ENCODE measurements around the gene CYP2F1.
"Not testable (repeated sequence)": the region's sequence is repeated elsewhere in the genome, so short reads cannot be mapped to it uniquely, and the experiment has no call there.

CYP2F1 gene

DNA sequence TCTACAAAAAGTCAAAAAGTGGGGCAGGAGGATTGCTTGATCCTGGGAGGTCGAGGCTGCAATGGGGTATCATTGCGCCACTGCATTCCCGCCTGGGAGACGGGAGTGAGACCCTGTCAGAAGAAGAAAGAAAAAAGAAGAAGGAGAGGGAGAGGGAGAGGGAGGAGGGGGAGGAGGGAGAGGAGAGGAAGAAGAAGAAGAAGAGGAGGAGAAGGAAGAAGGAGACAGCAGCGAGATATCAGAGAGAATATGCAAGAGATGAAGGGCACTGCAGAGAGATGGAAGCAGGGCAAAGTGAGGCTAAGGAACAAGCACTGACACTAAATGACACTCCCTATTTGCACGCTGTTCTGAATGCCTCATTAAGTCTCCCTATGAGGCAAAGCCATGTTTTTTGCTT is 14.5 kb downstream of the CYP2F1 start:
- H3K4me3 ChIP-seq (ENCODE audit: low read depth, low read length) = no peak overlapping the region
- TF ChIP-seq, protein P1, sequence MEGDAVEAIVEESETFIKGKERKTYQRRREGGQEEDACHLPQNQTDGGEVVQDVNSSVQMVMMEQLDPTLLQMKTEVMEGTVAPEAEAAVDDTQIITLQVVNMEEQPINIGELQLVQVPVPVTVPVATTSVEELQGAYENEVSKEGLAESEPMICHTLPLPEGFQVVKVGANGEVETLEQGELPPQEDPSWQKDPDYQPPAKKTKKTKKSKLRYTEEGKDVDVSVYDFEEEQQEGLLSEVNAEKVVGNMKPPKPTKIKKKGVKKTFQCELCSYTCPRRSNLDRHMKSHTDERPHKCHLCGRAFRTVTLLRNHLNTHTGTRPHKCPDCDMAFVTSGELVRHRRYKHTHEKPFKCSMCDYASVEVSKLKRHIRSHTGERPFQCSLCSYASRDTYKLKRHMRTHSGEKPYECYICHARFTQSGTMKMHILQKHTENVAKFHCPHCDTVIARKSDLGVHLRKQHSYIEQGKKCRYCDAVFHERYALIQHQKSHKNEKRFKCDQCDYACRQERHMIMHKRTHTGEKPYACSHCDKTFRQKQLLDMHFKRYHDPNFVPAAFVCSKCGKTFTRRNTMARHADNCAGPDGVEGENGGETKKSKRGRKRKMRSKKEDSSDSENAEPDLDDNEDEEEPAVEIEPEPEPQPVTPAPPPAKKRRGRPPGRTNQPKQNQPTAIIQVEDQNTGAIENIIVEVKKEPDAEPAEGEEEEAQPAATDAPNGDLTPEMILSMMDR (IDR thresholded peaks at IDR 0.05; ENCODE audit: low read depth, low read length) = no peak

DNA sequence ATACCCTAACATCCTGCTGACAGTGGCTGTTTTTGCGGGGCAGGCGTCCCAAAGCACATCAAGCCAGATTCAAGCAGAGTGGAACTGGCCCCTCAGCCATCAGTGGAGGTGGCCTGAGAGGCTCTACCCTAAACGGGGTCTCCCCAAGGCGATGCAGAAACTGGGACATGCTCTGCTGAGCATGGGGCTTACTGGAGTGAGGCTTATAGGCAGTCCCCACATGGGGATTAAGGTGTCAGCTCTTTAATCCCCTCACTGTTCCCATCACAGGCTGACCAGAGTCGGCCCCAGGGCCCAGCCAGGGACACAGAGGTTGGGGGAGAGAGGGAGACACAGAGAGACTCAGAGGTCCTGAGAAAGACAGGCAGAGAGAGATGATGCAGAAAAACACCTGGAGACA is 17.0 kb downstream of the CYP2F1 start:
- TF ChIP-seq, protein P1 (IDR thresholded peaks at IDR 0.05; ENCODE audit: low read depth, low read length) = no peak
- H3K4me3 ChIP-seq (ENCODE audit: low read depth, low read length) = no peak overlapping the region

DNA sequence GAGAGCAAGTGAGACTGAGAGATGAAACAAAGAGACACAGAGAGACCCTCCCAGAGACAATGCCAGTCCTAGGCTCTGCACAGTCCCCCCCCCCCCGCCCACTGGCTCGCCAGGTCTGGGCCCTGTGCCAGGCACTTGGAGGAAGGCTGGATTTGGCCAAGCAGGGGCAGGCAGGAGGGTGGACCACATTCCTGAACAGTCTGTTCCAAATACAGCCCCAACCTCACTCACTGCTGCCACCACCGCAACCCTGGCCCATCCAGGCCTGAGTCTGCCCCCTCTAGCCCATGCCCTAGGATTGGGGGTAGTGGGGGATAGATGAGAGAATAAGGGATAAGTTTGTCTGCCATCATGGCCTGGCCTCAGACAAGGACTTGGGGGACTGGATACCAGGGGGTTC is 19.0 kb downstream of the CYP2F1 start:
- TF ChIP-seq, protein P1 (IDR thresholded peaks at IDR 0.05; ENCODE audit: low read depth, low read length) = no peak
- no peak overlapping the region for H3K4me3 ChIP-seq (ENCODE audit: low read depth, low read length)

DNA sequence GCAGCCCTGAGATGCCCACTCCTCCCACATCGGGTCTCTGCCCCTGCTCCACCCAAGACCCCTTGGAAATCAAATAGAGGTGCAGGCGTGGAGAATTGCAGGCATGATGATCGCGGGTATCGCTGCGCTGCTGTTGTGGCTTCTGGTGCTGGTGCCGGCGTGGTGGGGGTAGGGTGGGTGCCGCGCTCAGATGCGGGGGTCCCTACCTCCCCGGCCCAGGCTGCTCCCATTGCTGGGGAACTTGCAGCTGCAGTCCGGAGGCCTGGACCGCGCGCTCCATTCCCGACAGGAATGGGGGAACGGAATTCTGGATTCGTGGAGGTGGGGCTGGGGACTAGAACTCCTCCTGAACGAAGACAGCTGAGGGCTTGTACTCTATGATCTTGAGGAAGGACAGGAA is 20.4 kb downstream of the CYP2F1 start:
- no peak overlapping the region for H3K4me3 ChIP-seq (ENCODE audit: low read depth, low read length)
- TF ChIP-seq, protein P1 (IDR thresholded peaks at IDR 0.05; ENCODE audit: low read depth, low read length) = no peak

DNA sequence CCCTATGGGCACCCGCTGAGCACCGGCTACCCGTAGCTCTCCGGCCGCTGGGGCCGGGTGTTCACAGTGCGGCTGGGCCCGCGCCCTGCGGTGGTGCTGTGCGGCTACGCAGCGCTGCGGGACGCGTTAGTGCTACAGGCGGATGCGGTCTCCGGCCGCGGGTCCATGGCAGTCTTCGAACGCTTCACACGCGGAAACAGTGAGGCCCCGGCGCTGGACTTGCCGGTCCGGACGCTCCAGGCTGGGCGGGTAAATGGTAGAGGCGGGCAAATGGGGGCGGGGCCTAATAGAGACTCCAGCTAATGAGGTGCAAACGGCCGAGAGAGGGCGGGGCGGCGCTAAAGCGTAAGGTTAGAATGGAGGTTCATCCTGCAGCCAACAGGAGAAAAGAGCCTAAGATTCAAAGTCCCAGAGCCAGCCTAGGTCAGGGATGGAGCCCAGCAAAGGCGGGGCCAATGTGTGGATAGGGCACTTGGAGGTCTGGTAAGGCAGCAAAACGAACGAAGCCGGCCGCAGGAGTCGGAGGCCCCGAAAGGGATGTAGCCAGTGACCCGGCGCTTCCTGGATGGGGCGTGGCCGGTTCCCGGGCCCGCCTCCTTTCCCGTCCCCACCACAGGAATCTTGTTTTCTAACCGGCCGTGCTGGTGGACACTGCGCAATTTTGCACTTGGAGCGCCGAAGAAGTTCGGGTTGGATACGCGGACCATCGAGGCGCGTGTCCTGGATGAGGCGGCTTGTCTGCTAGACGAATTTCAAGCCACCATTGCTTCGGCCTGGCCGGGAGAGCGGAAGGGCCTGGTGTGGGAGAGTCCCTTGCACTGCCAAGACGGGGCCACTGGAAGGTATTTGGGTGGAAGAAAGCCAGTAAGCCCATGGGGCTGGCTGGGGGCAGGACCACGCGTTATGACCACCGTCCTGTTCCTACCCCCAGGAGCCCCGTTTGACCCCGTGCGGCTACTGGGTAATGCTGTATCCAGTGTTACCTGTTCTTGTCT is 21.5 kb downstream of the CYP2F1 start:
- H3K4me3 ChIP-seq (ENCODE audit: low read depth, low read length) = not testable (repeated sequence)

DNA sequence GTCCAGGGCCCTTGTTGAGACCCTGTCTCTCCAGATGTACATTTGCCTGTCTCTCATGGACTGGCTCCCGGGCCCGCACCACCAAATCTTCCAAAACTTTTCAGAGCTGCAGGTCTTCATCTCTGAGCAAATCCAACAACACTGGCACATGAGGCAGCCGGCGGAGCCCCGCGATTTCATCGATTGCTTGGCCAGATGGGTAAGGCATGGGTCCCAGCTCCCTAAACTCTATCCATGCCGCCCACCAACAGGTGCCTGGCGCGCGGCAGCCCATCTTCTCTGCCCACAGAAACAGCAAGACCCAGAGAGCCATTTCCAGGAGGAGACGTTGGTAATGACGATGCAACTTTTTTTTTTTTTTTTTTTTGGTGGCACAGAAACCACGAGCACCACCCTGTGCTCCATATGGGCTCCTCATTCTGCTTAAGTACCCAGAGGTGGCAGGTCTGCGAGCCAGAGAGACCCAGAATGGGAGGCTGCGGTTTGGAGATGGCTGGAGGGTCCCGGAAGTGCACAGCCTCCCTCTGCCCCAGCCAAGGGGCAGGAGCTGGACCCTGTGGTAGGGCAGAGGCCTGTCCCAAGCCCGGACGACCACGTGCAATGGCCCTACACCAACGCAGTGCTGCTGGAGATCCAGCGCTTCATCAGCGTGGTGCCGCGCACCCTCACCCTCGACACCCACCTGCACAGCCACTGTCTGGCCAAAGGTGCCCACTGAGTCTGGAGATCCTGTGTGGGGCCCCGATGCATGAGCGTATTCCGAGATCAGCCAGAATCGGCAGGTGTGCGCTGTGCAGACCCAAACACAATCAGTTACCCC is 22.6 kb downstream of the CYP2F1 start:
- TF ChIP-seq, protein P1 (IDR thresholded peaks at IDR 0.05; ENCODE audit: low read depth, low read length) = no peak
- no peak overlapping the region for H3K4me3 ChIP-seq (ENCODE audit: low read depth, low read length)

DNA sequence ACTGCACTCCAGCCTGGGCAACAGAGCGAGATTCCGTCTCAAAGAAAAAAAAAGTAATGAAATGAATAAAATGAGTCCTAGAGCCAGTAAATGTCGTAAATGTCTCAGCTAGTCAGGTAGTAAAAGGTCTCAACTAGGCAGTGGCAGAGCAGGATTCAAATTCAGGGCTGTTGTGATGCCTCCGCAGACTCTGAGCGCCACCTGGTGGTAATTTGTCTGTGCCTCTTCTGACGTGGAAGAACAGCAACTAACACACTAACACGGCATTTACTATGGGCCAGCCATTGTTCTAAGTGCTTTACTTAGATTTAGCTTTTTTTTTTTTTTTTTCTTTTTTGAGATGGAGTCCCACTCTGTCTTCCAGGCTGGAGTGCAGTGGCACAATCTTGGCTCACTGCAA is 30.2 kb downstream of the CYP2F1 start:
- H3K4me3 ChIP-seq (ENCODE audit: low read depth, low read length) = no peak overlapping the region
- TF ChIP-seq, protein P1 (IDR thresholded peaks at IDR 0.05; ENCODE audit: low read depth, low read length) = peak; percentile 70

Measured in WI38 (cell line).